GM18870 (cell line): ENCODE results near the gene SLC39A2.

Experiments
- ATAC-seq: cut with Tn5 transposase; IDR thresholded peaks from one replicate; pipeline ENCODE4 v1.9.1; 2021; ENCODE audit warnings: moderate library complexity; ENCODE audit not compliant: unreplicated experiment

SLC39A2 gene

DNA sequence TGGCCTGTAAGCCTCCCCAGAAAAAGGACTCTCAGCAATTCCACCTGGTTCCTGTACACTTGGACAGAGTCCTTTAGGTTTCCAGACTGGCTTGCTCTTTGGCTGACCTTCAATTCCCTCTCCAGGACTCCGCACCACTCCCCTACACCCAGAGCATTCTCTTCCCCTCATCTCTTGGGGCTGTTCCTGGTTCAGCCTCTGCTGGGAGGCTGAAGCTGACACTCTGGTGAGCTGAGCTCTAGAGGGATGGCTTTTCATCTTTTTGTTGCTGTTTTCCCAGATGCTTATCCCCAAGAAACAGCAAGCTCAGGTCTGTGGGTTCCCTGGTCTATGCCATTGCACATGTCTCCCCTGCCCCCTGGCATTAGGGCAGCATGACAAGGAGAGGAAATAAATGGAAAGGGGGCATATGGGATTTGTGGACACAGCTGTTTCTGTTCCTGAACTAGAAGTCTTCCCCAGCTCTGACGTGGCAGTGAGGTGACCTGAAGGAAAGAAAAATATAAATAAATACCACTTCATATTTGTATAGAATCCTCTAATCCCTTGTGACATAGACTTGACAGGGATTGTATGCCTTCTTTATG is 44.4 kb downstream of the SLC39A2 start:
- ATAC-seq: no peak

DNA sequence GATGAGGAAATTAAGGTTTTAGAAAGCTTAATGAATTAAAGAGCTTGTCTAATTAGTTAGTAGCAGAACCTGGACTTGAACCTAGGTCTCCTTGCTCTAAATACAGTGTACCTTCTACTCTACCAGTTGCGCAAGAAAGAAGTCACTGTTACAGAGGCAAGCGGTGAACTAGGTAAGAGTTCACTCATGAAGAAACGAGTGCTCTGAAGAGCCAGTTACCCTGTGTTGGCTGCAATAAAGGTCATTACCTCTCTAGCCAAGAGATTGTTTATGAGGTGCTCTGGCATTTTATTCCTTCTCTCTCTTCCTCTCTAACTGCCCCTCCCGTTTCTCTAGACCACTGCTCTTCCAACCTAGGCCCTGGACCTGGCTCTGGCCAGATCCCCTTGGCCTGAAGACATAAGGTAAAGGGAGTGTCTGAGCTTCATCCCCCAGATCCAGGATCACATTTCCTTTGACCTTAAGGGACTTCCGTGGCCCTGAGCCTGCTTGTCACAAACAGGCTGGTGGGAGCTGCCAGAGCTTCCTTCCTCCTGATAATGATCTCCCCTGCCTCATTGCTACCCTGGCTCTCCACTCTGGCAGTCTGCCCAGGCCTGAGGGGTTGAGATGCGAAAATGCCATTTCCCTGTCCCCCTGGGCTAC is 45.0 kb downstream of the SLC39A2 start:
- no peak for ATAC-seq

DNA sequence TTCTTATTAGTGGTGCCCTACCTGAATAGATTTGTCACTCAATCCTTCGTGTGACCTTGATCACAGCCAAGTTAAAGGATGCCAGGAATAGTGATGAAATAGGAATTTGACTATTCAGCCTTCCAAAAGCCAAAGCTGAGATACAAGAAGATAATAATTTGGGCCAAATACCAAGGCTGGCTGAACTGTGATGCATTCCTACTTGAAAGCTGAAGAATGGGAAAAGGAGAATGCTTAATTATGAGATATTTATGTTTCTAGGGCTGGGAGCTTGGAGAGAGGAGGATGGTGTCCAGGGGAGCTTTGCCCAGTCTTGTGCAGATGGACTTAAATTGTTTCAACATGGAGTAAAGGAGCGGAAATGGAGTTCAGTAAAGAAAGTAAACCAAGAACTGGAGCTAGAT is 48.3 kb downstream of the SLC39A2 start:
- ATAC-seq: no peak

DNA sequence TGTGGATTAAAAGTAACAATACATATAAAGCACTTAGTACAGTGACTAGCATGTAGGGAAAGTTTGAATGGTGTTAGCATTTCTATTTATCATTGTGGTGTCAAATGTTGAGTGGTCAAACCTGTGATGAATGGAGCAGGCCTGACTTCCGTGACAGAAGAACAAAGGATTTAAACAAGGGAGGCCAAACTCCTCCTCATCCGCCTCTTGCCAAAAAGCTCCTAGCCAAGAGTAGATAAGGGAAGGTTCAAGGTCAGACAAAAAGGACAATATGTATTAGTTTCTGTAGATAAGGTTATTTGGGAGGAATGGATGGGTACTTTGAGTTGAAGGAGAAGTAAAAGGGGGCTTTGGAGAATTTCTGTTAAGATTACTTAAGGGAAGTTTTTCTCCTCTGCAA is 49.5 kb downstream of the SLC39A2 start:
- no peak for ATAC-seq

DNA sequence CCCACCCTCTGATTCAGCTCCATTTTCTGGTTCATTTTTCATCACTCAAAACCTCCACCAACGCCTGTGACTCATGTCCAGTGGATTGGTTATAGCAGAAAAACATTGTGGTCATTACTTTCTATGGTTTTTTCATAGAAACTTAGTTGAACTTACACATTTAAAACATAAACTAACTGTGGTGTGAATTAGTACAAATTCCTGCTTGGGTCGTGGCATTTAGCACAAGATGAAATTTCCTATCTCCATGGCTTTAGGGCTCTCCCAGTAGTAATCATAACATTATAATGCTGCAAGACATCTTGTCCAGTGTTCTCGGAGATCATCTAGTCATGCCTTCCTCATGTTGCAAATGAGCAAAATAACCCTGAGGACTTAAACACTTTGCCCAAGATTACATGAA is 50.2 kb downstream of the SLC39A2 start:
- no peak for ATAC-seq

DNA sequence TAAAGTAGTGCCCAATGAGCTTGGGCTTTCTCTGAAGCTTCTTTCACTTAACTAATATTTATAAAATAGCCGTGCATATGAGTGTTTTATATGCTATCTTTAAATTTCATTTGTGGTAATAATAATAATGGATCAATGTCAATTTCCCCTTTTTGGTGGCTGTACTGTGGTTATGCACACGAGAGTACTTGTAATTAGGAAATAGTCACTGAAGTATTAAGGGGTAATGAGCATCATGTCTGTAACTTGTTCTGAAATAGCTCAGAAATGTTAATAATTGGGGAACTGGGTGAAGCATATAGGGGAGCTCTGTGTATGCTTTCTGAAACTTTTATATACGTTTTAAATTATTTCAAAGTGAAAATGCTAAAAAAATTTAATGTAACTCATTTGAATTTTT is 51.5 kb downstream of the SLC39A2 start:
- no peak for ATAC-seq
